ENCODE data around the gene GLB1L. TPM values are rescaled to one million over a fixed set of nuclear protein-coding genes. Genes with fewer than 3 reads are reported as not detected.

Gene GLB1L
- 10 to 100 TPM in 1 of 2 donors, 1 to 10 TPM in 1; 3.1 to 11.2 TPM for total RNA-seq

DNA sequence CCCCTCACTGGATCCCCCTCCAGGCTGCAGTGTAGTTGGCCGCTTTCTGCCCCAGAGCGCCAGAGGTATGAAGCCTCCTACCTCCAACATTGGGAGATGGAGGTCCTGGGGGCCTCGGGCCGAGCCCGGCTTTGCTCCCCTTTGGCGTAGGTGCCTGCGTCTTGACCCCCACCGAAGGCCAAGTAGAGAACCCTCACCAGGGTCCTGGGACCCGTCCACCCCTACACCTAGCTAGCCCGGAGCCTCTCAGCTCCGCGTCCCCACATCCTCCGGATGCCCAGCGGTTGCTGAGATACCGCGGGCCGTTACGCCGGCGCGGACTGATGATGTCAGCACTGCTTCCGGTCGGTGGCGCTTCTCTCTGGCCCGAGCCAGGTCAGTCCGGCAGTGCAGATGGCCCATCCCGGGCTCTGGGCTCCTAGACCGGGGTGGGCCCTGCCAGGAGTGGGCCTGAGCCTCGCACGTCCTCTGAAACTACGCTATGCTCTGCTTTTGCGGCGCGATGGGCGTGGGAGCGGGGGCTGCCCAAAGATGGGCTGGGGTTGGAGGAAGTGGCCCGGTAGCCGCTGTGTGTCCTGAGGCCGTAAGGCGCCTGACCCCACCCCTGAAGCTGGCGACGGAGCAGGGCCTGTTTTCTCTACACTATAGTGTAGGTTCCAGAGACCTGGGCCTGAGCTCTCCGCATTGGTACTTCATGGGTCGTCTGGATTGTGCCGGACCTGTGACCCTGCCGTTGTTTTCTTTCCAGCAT lies at the start of gene GLB1L, which contains the start of gene STK16:
Gene GLB1L (minus strand): TSS at position 297 of the 751 bp plus-strand sequence. CDS start 1,871 bp downstream, outside the sequence.
Gene STK16 (plus strand): TSS at position 332 of the 751 bp plus-strand sequence. CDS start 521 bp downstream, outside the sequence.
- TF ChIP-seq, protein P1, sequence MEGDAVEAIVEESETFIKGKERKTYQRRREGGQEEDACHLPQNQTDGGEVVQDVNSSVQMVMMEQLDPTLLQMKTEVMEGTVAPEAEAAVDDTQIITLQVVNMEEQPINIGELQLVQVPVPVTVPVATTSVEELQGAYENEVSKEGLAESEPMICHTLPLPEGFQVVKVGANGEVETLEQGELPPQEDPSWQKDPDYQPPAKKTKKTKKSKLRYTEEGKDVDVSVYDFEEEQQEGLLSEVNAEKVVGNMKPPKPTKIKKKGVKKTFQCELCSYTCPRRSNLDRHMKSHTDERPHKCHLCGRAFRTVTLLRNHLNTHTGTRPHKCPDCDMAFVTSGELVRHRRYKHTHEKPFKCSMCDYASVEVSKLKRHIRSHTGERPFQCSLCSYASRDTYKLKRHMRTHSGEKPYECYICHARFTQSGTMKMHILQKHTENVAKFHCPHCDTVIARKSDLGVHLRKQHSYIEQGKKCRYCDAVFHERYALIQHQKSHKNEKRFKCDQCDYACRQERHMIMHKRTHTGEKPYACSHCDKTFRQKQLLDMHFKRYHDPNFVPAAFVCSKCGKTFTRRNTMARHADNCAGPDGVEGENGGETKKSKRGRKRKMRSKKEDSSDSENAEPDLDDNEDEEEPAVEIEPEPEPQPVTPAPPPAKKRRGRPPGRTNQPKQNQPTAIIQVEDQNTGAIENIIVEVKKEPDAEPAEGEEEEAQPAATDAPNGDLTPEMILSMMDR (IDR thresholded peaks at IDR 0.05), result no peak
- TF ChIP-seq POLR2A (IDR thresholded peaks at IDR 0.05), result peak; percentile 54 to 91 (median 88)
- intact Hi-C loops (cut with DNase I), result no loop called here
- peak within 1 kb of the TSS; percentile 76 to 96 (median 86) for H3K27ac ChIP-seq
- peak; percentile 94 to 95 (median 95) for DNase-seq
- H3K27me3 ChIP-seq, result no peaks in the 10 kb centered on the region
- 0% methylated on average over 10 to 44 of the region's 46 CpGs for WGBS, 2 donors
- H3K36me3 ChIP-seq (replicated peaks in 1 of 2; ENCODE audit: insufficient read depth in 1 of 2, low read depth in 2 of 2), result no peaks in the 10 kb centered on the region
- H3K4me1 ChIP-seq, result peaks cover 56% of the 10 kb centered on the region
- peak within 1 kb of the TSS; percentile 62 to 78 for H3K4me3 ChIP-seq
- H3K9me3 ChIP-seq, result no peaks in the 10 kb centered on the region
- ATAC-seq, result peak; percentile 82

DNA sequence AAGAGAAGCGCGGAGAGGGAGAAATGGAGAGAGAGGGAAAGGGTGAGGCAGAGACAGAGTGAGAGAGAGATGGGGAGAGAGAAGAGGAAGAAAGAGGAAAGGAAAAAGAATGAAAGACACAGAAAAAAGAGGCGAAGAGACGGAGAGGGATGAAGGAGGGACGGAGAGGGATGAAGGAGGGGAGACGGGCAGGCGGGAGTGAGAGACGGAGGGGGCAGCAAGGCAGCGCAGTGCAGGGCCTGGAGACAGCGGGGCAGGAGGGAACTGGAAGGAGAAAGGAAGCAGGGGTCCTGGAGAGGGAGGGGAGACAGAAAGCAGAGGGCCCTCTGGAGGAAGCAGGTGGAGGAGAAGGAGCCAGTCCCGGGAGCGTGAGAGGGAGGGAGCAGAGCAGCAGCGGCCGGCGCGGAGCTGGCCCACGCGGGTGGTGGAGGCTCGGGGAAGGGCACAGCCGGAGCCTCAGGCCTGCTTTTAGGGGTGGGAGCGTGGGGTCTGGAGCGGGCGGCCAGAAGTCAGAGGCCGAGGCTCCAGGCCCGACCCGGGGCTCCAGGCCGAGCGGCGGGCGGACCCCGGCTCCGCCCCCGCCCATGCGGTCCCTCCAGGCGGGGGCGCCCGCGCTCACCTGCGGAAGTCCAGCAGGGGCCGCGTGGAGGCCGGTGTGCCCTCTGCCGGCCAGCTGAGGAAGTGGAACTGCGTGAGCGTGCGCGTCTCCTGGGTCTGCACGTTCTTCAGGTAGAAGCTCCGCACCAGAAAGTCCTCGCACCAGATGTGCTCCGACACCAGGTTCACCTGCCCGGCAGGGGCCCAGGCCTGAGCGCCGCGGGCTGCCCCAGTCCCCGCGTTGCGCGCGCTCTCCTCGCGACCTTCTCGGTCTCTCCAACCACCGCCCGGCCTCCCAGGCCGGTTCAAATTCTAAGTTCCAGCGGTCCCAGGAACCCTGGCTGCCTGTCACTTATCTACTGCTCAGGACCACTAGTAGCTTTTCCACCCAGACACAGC lies 49.4 kb upstream of the GLB1L start:
- Histone ChIP-seq H3K27ac (peak overlapping the region; percentile 4 to 78 (median 76)), H3K9me3 (no peaks in the 10 kb centered on the region), H3K4me3 (peak overlapping the region in 1 of 2 donors; percentile 35), H3K4me1 (peaks cover 17% of the 10 kb centered on the region), H3K36me3 (replicated peaks in 1 of 2; ENCODE audit: insufficient read depth in 1 of 2, low read depth in 2 of 2) (no peaks in the 10 kb centered on the region), H3K27me3 (no peaks in the 10 kb centered on the region)
- intact Hi-C loops (cut with DNase I), result no loop called here
- DNase-seq (peak; percentile 89 to 92 (median 91)), ATAC-seq (peak; percentile 96)
- TF ChIP-seq POLR2A (IDR thresholded peaks at IDR 0.05), result peak; percentile 32 to 64 (median 62)
- TF ChIP-seq, protein P1 (IDR thresholded peaks at IDR 0.05), result peak; percentile 94 to 100 (median 99)
- WGBS, 2 donors, result 11 to 30% methylated on average over 23 to 67 of the region's 67 CpGs

DNA sequence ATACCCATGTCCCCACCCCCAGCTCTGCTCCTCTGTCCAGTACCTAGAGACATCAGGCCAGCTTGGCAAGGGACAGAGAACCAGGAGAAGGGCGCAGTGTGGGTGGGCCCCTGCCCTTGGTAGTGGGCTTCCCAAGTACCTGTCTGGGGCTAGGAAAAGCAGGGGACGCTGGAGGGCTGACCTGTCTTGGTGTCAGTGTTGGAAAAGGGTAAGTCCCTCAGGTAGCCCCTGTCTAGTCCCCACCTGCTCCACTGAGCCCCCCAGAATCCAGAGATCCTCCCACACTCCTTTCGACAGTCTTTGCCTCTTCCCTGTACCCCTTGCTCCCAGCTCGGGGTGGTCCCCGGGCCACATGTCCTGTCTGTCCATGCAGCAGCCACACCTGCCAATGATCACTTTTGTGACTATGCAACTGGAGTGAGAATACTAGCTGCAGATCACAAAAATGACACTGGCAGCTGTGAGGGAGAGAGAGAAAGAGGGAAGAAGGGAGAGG lies 48.5 kb upstream of the GLB1L start:
- 87% methylated on average over 4 to 5 of the region's 5 CpGs for WGBS, 2 donors
- TF ChIP-seq, protein P1 (IDR thresholded peaks at IDR 0.05), result no peak
- no peak for TF ChIP-seq POLR2A (IDR thresholded peaks at IDR 0.05)
- Histone ChIP-seq H3K36me3 (replicated peaks in 1 of 2; ENCODE audit: insufficient read depth in 1 of 2, low read depth in 2 of 2) (no peaks in the 10 kb centered on the region), H3K9me3 (no peaks in the 10 kb centered on the region), H3K4me3 (no peak overlapping the region), H3K27me3 (no peaks in the 10 kb centered on the region), H3K4me1 (peaks cover 15% of the 10 kb centered on the region), H3K27ac (peak overlapping the region in 1 of 4 donors; percentile 76)
- ATAC-seq (no peak), DNase-seq (peak in 1 of 4 donors; percentile 10)
- intact Hi-C loops (cut with DNase I), result no loop called here

DNA sequence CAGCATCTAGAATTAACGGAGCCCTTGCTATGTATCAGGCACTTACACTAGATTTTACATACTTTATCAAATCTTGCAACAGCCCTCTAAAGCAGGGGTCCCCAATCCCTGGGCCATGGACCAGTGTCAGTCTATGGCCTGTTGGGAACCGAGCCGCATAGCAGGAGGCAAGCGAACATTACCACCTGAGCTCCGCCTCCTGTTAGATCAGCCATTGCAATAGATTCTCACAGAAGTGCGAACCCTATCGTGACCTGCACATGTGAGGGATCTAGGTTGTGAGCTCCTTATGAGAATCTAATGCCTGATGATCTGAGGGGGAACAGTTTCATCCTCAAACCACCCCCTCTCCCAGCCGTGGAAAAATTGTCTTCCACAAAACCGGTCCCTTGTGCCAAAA lies 47.4 kb upstream of the GLB1L start:
- TF ChIP-seq, protein P1 (IDR thresholded peaks at IDR 0.05), result no peak
- no peak for TF ChIP-seq POLR2A (IDR thresholded peaks at IDR 0.05)
- DNase-seq (no peak), ATAC-seq (no peak)
- no peak overlapping the region for H3K4me3 ChIP-seq
- peaks cover 11% of the 10 kb centered on the region for H3K4me1 ChIP-seq
- H3K36me3 ChIP-seq (replicated peaks in 1 of 2; ENCODE audit: insufficient read depth in 1 of 2, low read depth in 2 of 2), result no peaks in the 10 kb centered on the region
- no peaks in the 10 kb centered on the region for H3K9me3 ChIP-seq
- intact Hi-C loops (cut with DNase I), result no loop called here
- whole genome bisulfite sequencing, 2 donors, result 84 to 87% methylated on average over 9 of the region's 9 CpGs
- no peak overlapping the region for H3K27ac ChIP-seq
- H3K27me3 ChIP-seq, result no peaks in the 10 kb centered on the region
